Activated T-cell treated with anti-CD3 and anti-CD28 coated beads for 4 hours (primary cell): ENCODE measurements around the gene RALGAPA1.
"Not testable (repeated sequence)": the region's sequence is repeated elsewhere in the genome, so short reads cannot be mapped to it uniquely, and the experiment has no call there.

ENCODE experiments used
- DNase-seq: peaks from one replicate; pipeline ENCODE4 v3.0.0-alpha.2; 2020

The RALGAPA1 gene

DNA sequence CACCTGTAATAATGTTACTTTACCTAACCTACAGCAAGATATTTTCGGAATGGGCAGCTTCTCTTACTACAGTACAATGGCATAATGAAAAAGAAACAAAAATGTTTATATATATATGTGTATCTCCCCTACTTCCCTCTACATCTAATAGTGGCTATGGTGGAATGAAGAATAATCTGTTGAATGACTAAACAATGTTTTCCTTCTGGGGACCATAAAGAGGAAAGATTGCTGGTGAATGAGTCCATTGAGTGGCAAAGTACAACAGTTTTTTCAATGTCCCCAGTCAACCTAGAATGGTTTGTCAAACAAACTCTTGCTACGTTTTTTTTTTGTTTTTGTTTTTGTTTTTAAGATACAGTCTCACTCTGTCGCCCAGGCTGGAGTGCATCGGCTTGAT is 47.2 kb downstream of the RALGAPA1 start:
- DNase-seq = no peak

DNA sequence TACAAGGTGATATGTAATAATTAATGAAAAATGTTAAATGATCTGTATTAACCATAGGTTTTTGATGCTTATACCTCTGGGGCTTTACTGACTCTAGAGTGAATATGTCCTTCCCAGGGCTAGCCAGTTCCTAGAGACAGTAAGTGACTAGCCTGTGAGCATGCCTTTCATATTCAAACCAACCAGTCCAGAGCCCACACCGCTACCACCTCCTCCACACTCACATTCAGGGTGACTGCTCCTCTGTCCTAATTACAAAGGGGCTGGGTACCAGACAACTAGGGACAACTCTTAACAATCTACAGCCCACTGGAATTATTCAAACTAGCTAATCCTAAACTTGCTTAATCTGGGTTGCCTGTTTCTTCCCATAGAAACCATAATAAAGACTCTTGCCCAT is 49.0 kb downstream of the RALGAPA1 start:
- DNase-seq = no peak

DNA sequence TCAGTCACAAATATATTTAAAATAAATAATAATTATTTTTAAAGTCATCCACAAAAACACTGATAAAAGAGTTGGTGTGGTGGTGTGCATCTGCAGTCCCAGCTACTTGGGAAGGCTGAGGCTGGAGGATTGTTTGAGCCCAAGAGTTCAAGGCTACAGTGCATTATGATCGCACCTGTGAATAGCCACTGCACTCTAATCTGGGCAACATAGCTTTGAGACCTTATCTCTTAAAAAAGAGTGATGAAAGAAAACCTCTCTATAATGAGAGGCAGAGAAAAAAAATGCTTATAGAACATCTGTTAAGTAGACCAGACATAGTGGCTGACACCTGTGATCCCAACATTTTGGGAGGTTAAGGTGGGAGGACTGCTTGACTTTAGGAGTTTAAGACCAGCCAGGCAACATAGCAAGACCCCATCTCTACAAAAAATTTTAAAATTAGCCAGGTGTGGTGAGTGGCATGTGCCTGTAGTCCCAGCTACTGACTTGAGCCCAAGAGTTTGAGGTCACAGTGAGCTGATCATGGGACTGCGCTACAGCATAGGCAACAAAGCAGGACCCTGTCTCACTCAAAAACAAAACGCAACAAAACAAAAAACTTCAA is 50.5 kb downstream of the RALGAPA1 start:
- DNase-seq = no peak

DNA sequence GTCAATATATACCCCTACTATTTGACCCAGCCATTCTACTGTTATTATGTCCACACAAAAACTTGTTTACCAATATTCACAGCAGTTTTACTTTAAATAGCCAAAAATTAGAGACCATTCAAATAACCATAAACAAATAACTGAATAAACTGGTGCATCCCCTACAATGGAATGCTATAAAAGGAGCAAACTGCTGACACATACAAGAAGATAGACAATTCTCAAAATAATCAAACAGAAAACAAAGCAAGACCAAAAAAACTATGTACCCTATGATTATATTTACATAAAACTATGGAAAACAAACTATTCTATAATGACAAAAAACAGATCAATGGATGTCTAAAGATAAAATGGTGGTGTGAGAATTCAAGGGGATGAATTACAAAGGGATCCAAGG is 54.4 kb downstream of the RALGAPA1 start:
- DNase-seq = no peak

DNA sequence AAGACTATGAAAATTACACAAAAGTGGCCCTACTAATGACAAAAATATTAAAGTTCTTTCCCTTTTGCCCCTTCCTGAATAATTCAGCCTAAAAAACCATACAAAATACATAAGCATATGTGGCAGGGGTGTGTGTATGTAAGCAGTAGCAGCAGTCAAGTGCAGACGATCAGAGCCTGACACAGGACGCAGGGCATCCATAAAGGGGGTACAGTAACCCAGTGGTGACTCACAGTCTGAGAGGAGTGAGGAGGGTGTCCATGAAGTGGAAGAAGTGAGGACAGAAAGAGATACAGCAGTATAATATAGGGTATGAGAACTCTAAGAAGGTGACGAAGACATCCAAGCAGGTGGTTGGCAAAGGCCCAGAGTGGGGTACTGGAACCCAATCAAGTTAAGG is 56.7 kb downstream of the RALGAPA1 start:
- no peak for DNase-seq

DNA sequence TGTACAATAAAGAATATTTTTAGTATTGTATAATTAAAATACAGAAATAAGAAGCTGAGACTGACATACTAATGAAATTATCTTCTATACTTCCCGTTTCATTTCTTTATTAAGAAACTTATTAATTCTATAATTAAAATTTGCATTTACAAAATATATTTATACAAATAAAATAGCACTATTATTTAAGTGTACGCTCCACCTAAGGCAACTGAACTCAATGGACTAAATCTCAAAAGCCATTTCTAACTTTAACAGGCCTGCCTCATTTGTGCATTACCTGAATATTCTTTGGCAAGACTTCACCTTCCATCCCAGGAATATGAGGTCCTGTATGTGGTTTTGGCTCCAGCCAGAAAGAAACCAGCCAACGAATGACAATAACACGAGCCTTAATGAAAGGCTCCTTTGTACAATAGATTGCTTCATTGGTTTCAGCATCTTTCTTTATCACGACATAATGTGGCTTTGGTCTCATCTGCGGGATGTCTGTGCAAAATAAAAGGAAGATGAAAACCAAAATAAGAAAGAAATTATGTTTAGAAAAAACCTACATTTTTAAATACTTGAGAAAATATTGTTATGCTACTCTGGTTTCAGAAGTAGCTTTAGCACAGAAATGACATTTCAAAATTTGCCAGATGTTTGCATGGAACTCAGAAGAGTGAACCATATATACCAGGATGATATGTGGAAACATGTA is 58.7 kb downstream of the RALGAPA1 start:
- no peak for DNase-seq

DNA sequence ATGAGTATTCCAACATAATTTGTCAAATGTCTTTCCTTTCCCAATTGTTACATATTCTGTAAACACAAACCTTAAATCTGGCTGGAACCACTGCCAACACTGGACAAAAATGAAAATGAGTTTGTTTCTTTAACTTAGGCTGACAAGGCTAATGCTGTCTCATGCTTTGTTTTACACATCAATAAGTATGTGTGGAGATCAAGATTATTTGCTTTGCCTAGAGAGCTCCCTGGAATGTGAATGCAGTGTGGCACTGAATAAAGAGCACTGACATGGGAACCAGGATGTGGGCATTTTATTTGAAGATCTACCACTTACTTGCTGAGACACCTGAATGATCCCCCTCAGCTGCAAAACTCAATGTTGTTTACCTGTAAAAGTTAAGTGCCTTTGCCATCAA is 61.7 kb downstream of the RALGAPA1 start:
- DNase-seq = no peak

DNA sequence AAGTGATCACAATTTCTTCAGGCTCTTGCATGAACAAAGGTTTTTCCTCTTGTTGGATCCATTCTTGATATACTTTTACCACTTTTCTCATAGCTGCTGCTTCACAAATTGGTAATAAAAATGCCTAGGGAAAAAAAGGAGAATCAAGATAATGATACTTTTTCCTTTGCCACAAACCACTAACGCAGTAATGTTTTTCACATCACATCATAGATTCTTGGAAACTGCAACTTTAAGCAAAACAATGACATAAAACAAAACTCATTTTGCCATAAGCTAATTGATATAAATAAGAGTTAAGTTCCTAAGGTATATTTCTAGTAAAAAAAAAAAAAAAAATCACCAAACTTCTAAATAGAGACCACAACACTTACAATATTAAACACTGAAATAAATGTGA is 66.7 kb downstream of the RALGAPA1 start:
- no peak for DNase-seq

DNA sequence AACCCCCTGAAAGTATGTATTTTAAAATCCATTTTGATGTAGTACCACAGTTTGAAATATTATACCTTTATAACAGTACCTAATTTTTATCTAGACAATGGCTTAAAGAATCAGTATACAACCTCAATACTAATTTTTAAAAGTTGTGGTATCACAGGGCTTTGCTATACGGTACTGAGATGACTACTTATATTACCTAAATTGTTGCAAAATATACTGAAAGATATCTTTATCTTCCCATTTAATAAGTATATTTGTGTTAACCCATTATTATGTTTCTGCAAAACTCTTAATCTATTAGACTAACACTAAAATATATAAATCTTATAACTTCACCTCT is 67.1 kb downstream of the RALGAPA1 start:
- DNase-seq = no peak

DNA sequence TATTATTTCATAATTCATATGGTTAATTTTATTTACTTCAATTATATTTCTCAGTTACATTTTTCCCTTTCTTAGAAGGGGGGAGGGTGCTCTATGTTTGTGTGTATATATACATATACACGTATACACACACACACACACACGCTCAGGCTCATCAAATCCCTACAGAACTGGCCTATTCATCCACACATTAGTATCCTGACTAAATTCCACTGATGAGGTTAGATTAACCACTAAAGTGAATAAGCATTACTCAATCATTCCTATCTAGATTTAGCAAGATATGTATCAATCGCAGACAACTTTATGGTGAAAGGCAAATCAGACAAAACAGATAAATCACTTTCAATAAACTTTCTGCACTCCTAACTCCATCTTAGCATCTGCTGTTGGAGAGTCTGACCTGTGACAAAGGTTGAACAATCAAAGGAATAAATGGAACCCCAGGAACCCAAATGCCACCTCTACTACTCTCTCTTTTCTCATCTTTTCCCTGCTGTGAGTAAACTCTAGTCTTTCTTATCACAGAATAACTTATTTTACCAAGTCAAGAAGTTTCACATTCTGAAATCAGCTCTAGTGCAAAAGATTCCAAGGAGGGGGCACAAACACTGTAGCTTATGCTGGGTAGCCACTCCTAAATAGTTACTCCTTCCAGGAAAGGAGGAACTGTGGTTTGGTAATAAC is 67.6 kb downstream of the RALGAPA1 start:
- DNase-seq = no peak

DNA sequence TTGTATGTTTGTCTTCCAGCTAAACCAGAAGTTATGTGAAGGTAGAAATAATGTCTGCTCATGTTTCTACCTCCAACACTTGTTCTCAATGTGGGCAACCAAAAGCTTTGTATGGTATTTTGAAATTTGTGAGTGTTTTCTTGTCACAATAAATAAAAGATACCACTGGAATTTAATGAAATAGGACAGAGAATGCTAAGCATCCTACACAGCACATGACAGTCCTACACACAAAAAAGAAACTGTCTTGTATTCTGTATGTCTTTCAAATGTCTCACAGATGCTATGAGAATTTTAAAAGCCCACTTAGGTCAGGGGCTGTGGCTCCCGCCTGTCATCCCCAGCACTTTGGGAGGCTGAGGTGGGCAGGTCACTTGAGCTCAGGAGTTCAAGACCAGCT is 68.9 kb downstream of the RALGAPA1 start:
- DNase-seq = no peak

DNA sequence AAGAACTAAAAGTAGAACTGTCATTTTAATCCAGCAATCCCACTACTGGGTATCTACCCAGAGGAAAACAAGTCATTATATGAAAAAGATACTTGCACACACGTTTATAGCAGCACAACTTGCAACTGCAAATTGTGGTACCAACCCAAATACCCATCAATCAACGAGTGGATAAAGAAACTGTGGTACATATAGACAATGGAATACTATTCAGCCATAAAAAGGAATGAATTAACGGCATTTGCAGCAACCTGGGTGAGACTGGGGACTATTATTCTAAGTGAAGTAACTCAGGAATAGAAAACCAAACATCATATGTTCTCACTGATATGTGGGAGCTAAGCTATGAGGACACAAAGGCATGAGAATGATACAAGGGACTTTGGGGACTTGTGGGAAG is 73.9 kb downstream of the RALGAPA1 start:
- not testable (repeated sequence) for DNase-seq

DNA sequence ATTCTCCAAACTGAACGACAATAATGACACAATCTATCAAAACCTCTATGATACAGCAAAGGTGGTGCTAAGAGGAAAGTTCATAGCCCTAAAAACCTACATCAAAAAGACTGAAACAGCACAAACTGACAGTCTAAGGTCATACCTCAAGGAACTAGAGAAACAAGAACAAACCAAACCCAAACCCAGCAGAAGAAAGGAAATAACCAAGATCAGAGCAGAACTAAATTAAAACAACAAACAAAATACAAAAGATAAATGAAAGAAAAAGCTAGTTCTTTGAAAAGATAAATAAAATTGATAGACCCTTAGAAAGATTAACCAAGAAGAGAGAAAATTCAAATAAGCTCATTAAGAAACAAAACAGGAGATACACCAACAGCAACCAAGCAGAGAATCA is 75.6 kb downstream of the RALGAPA1 start:
- not testable (repeated sequence) for DNase-seq

DNA sequence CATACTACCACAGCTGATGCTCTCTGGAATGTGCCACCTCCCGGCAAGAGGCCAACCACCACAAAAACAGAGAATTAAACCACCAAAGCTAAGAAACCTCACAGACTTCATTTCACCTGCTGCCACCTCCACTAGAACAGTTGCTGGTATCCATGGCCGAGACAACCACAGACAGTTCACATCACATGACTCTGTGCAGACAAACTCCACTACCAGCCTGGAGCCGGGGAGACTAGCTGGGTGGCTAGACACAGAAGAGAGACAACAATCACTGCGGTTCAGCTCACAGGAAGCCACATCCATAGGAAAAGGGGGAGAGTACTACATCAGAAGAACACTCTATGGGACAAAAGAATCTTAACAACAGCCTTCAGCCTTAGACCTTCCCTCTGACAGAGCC is 78.2 kb downstream of the RALGAPA1 start:
- no peak for DNase-seq

DNA sequence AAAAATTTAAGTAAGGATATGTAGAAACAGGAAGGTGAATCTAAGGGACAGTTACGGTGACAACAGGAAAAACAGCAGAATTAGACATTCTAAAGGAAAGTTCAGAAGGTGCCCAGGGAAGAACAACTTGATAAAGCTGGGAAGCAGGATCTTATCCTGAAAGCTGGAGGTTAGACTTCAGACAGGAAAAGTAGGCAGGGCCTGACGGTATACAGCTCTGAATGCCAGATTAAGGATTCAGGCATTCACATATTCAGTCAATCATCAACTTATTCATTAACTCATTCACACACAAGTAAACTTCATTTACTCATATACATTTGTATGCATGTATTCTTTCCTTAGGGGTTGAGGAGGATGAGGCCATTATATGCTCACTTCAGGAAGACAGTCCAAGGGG is 81.3 kb downstream of the RALGAPA1 start:
- no peak for DNase-seq

DNA sequence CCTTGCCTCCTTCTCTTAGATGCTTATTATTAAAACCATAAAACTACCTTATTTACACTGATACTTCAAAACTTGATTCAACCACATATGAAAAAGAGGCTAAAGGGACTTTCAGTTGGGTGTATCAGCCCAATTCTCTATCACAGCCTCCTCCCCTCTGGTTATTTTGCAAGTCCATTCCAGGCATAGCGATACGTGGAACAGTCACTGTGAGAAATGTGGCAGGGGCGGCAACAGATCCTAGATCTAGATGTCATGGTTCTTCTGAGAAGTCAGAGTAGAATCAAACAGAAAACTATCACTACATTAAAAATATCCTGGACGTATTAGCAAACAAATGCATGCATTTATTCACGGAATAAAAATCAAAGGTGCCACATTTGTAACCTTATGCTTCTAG is 83.2 kb downstream of the RALGAPA1 start:
- DNase-seq = no peak

DNA sequence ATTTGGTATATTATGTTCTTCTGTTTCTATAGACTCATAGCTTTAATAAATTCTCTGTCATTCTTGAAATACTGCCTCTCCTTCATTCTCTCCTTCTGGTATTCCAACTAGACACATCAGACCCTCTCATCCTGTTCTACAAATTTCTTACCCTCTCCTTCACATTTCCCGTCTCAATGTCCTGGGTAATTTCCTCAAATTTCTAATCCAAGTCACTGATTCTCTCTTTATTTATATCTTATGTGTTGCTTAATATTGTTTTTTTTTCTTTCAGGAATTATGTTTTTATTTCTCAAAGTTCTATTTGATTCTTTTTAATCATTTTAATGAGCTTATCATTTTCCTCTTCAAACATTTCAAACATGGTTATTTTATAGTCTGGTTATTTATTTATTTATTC is 94.0 kb downstream of the RALGAPA1 start:
- no peak for DNase-seq

DNA sequence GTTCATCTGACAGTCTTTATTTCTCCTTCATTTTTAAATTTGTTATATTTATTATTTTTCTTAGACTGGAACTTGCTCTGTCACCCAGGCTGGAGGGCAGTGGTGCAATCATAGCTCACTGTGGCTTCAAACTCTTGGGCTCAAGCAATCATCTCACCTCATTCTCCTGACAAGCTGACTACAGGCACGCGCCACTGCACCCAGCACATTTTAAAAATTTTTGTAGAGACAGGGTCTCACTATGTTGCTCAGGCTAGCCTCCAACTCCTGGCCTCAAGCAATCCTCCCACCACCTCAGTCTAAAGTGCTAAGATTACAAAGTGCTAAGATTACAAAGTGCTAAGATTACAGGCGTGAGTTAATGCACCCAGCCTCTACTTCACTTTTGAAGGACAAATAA is 96.6 kb downstream of the RALGAPA1 start:
- no peak for DNase-seq

DNA sequence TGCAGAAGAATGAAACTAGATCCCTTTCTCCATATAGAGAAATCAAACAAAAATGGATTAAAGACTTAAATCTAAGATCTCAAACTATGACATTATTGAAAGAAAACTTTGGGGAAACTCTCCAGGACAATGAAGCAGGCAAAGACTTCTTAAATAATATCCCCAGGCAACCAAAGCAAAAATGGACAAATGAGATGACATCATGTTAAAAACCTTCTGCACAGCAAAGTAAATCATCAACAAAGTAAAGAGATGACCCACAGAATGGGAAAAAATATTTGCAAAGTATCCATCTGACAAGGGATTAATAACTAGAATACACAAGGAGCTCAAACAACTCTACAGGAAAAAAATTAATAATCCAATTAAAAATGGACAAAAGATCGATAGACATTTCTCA is 101.0 kb downstream of the RALGAPA1 start:
- no peak for DNase-seq

DNA sequence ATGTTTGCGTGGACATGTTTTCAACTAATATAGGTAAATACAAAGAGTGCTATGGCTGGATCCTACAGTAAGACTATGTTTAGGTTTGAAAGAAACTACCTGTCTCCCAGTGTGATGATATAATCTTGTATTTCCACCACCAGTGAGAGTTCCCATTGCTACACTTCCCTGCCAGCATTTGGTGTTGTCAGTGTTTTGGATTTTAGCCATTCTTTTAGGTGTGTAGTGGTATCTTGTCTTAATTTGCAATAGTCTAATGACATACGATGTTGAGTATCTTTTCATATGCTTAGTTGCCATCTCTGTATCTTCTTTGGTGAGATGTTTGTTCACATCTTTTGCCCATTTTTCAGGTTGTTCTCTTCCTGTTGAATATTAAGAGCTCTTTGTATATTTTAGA is 103.5 kb downstream of the RALGAPA1 start:
- DNase-seq = no peak

DNA sequence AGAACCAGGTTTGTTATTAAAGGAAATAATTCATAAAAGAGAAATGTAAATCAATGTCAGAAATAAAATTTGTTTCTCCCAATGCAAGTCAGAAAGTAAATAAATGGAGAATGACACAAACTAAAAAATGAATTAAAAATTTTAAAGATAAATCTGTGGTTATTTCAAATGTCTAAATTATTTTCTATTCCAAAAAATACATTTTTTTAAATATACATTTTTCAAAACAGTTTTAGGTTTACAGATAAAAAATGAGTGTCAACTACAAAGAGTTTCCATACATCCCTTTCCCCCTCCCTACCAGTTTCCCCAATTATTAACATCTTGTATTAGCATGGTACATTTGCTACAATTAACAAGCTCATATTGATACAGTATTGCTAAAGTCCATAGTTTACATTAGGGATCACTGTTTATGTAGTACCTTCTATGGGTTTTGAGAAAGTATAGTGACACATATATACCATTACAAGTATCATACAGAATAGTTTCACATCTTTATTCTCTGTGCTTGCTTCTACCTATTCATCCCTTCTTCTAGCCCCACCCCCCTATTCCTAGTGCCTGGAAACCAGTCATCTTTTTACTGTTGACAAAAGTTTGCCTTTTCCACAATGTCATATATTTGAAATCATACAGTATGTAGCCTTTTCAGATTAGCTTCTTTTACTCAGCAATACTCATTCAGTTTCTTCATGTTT is 104.2 kb downstream of the RALGAPA1 start:
- no peak for DNase-seq

DNA sequence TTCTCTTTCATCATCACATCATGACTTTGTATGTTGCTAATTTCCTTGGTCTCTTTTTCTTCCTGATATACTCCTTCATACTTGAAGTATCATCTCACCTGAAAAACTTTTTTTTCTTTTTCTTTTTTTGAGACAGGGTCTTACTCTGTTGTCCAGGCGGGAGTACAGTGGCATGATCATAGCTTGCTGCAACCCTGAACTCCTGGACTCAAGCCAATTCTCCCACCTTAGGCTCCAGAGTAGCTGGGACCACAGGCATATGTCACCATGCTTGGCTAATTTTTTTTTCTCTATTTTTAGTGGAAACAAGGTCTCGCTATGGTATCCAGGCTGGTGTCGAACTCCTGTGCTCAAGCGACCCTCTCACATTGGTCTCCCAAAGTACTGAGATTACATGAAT is 107.6 kb downstream of the RALGAPA1 start:
- no peak for DNase-seq

DNA sequence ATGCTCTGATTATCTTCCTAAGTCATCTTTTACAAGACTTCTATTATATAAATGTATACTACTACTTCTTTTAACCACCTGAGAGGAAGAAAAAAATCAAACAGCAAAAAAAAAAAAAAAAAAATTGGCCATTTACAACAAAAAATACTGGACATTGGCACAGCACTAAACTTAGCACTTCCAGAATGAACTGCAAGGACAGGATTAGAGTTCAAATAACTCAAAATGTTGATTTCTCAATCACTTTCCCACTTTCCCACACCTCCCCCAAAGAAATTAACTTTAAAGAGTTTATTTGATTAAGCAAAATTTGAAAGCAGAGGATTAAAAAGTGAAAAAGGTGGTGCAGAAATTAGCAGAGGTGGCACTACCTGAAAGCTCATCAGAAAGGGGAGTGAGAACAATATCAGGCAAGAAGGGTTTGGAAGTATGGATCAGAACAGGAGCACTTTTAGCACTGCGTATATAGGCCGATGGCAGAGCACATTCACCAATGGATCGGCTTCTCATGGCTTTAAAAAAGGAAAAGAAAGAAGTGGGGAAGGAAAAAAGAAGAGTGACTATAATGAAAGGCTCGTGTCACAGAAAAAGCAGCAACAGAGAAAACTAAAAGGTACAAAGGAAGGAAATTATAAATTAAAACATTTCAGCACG is 109.2 kb downstream of the RALGAPA1 start:
- DNase-seq = no peak

DNA sequence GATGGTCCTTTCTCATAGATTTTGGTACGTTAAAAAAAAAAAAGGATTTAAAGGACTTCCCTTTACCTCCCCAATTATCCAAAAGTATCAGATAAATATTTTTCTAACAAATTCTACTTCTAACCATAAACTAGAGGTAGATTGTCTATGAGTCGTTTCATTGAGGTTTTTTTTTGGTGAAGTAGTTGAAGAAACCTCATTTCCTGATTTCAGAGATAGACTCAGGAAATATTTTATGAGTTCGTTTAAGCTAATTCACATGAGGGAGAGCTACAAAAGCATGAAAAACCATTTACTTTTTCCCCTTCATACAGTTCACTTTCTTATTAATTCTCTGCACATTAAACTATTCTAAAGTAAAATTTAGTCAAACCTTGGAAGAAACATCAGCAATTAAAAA is 112.5 kb downstream of the RALGAPA1 start:
- DNase-seq = no peak
